WERI-Rb-1 (cell line): ENCODE measurements around the gene AKR1C1.
"Not testable (repeated sequence)": the region's sequence is repeated elsewhere in the genome, so short reads cannot be mapped to it uniquely, and the experiment has no call there.

Source experiments
- DNase-seq: peaks from one replicate; pipeline ENCODE4 v3.0.0-alpha.2; 2020
- H3K27ac ChIP-seq: fragments of 250-450 bp; sonication (Bioruptor Pico); 2 replicates; pipeline ENCODE4 v1.5.1; 2020; ENCODE audit warnings: mild to moderate bottlenecking, moderate library complexity
- H3K27me3 ChIP-seq: fragments of 250-450 bp; sonication (Bioruptor Pico); 2 replicates; pipeline ENCODE4 v1.5.1; 2021; ENCODE audit warnings: mild to moderate bottlenecking, low read depth, moderate library complexity; ENCODE audit not compliant: insufficient read depth, severe bottlenecking
- H3K36me3 ChIP-seq: fragments of 250-450 bp; sonication (Bioruptor Pico); 2 replicates; pipeline ENCODE4 v1.5.1; 2020; ENCODE audit warnings: mild to moderate bottlenecking, moderate library complexity
- H3K4me3 ChIP-seq: 2 replicates; pipeline ENCODE4 v1.5.1; 2011; ENCODE audit warnings: low read depth, mild to moderate bottlenecking, control low read depth, low read length
- H3K9me3 ChIP-seq: fragments of 250-450 bp; sonication (Bioruptor Pico); 2 replicates; pipeline ENCODE4 v1.5.1; 2021; ENCODE audit warnings: mild to moderate bottlenecking, moderate library complexity; ENCODE audit not compliant: severe bottlenecking
- CTCF ChIP-seq: IDR thresholded peaks from 2 replicates; pipeline ENCODE4 v1.5.1; 2011; ENCODE audit warnings: low read depth, mild to moderate bottlenecking, control low read depth, inconsistent platforms, low read length

AKR1C1 gene

GRCh38 chr10:4947039-4947634, 16.1 kb upstream of the AKR1C1 start:
- no peak for TF ChIP-seq CTCF
- peaks cover 6% of the 10 kb centered on the region for H3K27me3 ChIP-seq
- H3K27ac ChIP-seq = no peak overlapping the region
- no peaks in the 10 kb centered on the region for H3K36me3 ChIP-seq
- no peak overlapping the region for H3K4me3 ChIP-seq
- H3K9me3 ChIP-seq = no peaks in the 10 kb centered on the region
- DNase-seq = no peak

GRCh38 chr10:4947635-4948596, 15.3 kb upstream of the AKR1C1 start:
- no peak overlapping the region for H3K27ac ChIP-seq
- H3K9me3 ChIP-seq = no peaks in the 10 kb centered on the region
- no peaks in the 10 kb centered on the region for H3K36me3 ChIP-seq
- TF ChIP-seq CTCF = no peak
- peaks cover 6% of the 10 kb centered on the region for H3K27me3 ChIP-seq
- no peak for DNase-seq
- H3K4me3 ChIP-seq = no peak overlapping the region

- H3K36me3 ChIP-seq, H3K4me3 ChIP-seq, H3K27ac ChIP-seq, H3K9me3 ChIP-seq, H3K27me3 ChIP-seq, DNase-seq: not testable (repeated sequence)
Observed at GRCh38 chr10:4951512-4952162, 11.6 kb upstream of the AKR1C1 start.

DNA sequence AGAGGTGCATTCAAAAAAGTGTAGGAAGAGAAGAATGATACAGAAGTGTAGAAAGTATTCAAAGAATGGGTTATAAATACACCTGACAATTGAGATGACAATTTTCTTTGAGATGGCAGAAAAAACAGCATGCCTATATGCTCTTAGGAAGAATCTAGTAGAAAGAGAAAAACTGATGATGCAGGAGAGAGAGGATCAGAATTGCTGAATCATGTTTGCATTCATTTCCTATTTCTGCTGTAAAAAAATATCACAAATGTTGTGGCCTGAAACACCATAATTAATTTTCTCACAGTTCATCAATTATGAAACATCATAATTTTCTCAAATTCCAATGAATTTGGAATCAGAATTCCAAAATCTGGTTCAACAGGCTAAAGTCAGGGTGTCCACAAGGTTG, 9.8 kb upstream of the AKR1C1 start:
- no peak overlapping the region for H3K27ac ChIP-seq
- H3K9me3 ChIP-seq = no peaks in the 10 kb centered on the region
- no peak overlapping the region for H3K4me3 ChIP-seq
- DNase-seq = no peak
- peaks cover 3% of the 10 kb centered on the region for H3K27me3 ChIP-seq
- H3K36me3 ChIP-seq = no peaks in the 10 kb centered on the region
- no peak for TF ChIP-seq CTCF

DNA sequence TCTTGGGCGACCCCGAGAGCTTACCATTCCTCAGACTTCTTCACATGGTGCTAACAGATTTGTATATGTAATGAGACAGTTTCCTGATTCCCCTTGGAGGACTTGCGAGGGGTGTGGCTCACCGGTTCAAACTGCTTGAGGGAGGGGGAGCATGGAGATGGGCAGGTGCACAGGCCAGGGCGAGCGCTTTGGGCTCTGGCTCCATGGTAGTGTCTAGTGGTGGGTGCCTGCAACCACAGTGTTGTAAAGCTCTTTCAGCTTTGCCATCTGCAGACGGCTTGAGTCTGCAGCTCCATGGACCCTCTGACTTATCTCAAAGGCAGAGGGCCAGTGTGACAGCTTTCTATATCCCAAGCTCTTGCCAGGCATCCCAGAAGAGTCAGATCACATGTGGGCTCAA, 7.1 kb upstream of the AKR1C1 start:
- H3K27ac ChIP-seq, H3K9me3 ChIP-seq, DNase-seq, H3K36me3 ChIP-seq, H3K27me3 ChIP-seq, H3K4me3 ChIP-seq: not testable (repeated sequence)

- H3K27me3 ChIP-seq, H3K27ac ChIP-seq, DNase-seq, H3K4me3 ChIP-seq, H3K36me3 ChIP-seq, H3K9me3 ChIP-seq: not testable (repeated sequence)
Observed at GRCh38 chr10:4956955-4957645, 6.1 kb upstream of the AKR1C1 start.

DNA sequence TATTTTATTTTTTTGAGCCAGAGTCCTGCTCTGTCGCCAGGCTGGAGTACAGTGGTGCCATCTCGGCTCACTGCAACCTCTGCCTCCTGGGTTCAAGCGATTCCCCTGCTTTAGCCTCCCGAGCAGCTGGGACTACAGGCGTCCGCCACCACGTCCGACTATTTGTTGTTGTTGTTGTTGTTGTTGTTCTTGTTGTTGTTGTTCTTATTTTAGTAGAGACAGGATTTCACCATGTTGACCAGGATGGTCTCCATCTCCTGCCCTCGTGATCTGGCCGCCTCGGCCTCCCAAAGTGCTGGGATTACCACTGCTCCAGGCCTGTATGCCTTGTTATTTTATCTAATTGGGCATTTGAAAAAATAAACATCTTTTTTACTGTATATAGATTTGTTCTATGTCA, 1.7 kb upstream of the AKR1C1 start:
- not testable (repeated sequence) for H3K27ac ChIP-seq, H3K4me3 ChIP-seq

DNA sequence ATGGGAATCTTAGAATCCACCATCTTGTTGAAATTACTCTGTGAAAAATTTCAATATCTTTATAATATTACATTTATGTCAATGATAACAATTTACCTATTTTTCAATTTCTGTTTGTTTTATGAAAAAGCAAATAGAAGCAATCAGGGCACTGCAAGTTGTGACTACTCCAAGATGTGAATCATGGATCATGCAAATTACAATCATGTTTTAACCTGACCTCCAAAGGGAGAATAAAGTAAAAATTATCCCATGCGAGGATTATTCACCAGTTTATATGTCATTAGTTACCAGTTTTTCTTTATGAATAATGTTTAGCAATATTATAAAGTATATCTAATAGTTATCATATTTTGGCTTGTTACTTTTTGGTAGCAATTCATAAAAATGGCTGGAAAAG, 907 bp upstream of the AKR1C1 start:
- DNase-seq, H3K36me3 ChIP-seq, H3K27ac ChIP-seq, H3K27me3 ChIP-seq, H3K4me3 ChIP-seq, H3K9me3 ChIP-seq: not testable (repeated sequence)

More for the DNA sequence above, 1.7 kb upstream of the AKR1C1 start:
- not testable (repeated sequence) for H3K36me3 ChIP-seq, DNase-seq, H3K27me3 ChIP-seq, H3K9me3 ChIP-seq

DNA sequence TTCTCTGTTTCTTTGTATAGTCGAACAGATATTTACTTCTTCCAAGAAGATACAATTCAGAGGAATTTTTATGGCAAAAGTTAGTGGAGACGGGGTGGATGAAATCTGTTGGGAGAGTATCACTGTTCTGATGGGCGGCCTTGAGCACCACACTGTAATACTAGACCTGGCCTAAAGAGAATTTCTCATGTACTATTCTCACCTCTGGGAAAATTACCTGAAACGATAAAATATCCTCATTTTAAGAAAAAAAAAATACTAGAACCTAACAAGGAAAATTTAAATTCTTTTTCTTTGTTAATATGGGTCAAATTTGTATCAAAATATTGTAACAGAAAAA, 570 bp downstream of the AKR1C1 start:
- not testable (repeated sequence) for H3K9me3 ChIP-seq, H3K27me3 ChIP-seq, H3K4me3 ChIP-seq, H3K27ac ChIP-seq, H3K36me3 ChIP-seq, DNase-seq

DNA sequence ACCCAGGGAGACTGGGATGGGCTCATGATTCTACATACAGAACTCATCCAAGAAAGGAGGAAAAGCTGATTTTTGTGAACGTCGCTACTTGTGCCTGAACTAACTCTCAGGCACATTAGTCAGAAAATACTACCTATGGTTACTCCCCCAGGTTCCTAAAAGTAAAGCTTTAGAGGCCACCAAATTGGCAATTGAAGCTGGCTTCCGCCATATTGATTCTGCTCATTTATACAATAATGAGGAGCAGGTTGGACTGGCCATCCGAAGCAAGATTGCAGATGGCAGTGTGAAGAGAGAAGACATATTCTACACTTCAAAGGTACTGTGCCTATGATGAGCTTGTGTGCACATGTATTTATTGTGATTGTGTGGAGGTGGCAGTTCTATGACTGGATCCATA, 2.5 kb downstream of the AKR1C1 start:
- not testable (repeated sequence) for H3K27ac ChIP-seq, H3K36me3 ChIP-seq, H3K4me3 ChIP-seq, DNase-seq, H3K27me3 ChIP-seq, H3K9me3 ChIP-seq

DNA sequence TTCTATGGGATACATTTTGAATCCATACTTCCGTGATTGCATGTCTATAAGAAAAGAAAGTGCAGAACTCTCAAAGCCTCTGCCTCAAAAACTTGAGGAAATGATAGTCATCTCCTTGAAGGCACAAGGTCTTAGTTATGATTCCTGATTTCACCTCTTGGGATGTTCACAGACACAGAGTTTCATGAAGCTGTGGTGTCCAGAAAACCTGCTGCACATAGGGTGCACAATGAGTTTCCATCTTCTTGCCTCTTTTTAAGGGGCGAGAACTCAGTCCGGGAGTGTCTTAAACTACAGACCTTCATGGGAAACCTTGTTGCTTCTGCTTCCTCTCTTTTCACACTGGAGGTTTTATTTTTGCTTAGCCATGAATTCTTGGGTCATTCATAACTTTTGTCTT, 4.0 kb downstream of the AKR1C1 start:
- H3K4me3 ChIP-seq, H3K36me3 ChIP-seq: not testable (repeated sequence)

More for the DNA sequence above, 4.0 kb downstream of the AKR1C1 start:
- H3K27me3 ChIP-seq, DNase-seq, H3K27ac ChIP-seq, H3K9me3 ChIP-seq: not testable (repeated sequence)
